Activated CD4-positive, alpha-beta T cell treated with anti-CD3 and anti-CD28 coated beads, Interleukin-2, amount 10 ng/mL, durations not matched to agents 24 days and 14 days (primary cell): ENCODE results near the gene TRIO. TPM values are rescaled to one million over a fixed set of nuclear protein-coding genes. Genes with fewer than 3 reads are reported as not detected.

Experiments
- DNase-seq: peaks from one replicate; pipeline ENCODE4 v3.0.0; 2022
- H3K27ac Mint-ChIP-seq: one replicate; pipeline ENCODE4 v1.8.0; 2022; ENCODE audit warnings: mild to moderate bottlenecking, mixed read lengths
- H3K27me3 Mint-ChIP-seq: one replicate; pipeline ENCODE4 v1.8.0; 2022; ENCODE audit warnings: mixed read lengths
- H3K36me3 Mint-ChIP-seq: one replicate; pipeline ENCODE4 v1.8.0; 2022; ENCODE audit warnings: low read depth, mild to moderate bottlenecking, mixed read lengths
- H3K4me1 Mint-ChIP-seq: one replicate; pipeline ENCODE4 v1.8.0; 2021; ENCODE audit warnings: mixed read lengths
- H3K4me3 Mint-ChIP-seq: one replicate; pipeline ENCODE4 v1.8.0; 2022; ENCODE audit warnings: mild to moderate bottlenecking, moderate library complexity, mixed read lengths
- H3K9me3 Mint-ChIP-seq: one replicate; pipeline ENCODE4 v1.8.0; 2021; ENCODE audit warnings: mixed read lengths
- intact Hi-C: fragments of 100-400 bp; cut with micrococcal nuclease; formaldehyde crosslinking; loops from one replicate; pipeline ENCODE4 v1.15.1; 2023
- total RNA-seq: library from RNA; stranded (reverse); gene quantifications from 2 replicates; pipeline ENCODE4 v1.2.3, GENCODE V29; 2022

Gene TRIO
- total RNA-seq, 1 donor from 2014 or later = 14.0 TPM

DNA sequence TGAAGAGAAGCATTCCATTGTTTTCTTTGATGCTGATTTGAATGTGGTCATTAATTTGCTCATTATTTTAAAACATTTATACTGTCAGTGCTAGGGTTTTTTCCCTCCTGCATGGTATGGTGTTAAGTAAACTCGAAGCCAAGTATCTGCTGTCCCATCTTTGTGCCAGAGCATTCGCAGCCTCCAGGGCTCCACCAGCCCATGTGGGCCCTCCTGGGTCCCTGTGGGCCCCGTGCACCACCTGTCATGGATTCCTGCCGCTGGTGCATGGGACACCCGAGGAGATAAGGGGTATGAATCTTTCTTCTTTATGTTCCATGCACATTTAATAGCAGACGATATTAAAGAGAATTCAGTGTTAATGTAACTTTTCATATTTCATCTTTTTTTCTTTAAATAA lies 95.1 kb downstream of the TRIO start:
- H3K9me3 Mint-ChIP-seq = no peaks in the 10 kb centered on the region
- H3K27me3 Mint-ChIP-seq = peaks cover 11% of the 10 kb centered on the region
- no peaks in the 10 kb centered on the region for H3K4me1 Mint-ChIP-seq
- H3K27ac Mint-ChIP-seq = no peak overlapping the region
- no peaks in the 10 kb centered on the region for H3K36me3 Mint-ChIP-seq
- no peak overlapping the region for H3K4me3 Mint-ChIP-seq
- DNase-seq = no peak
- intact Hi-C loops = no loop called here

- Mint-ChIP-seq H3K27ac (no peak overlapping the region), H3K4me1 (no peaks in the 10 kb centered on the region), H3K36me3 (no peaks in the 10 kb centered on the region), H3K9me3 (no peaks in the 10 kb centered on the region), H3K4me3 (no peak overlapping the region), H3K27me3 (peaks cover 11% of the 10 kb centered on the region)
- intact Hi-C loops = no loop called here
- DNase-seq = no peak
These were observed 96.3 kb downstream of the TRIO start for GRCh38 chr5:14239404-14239803.

DNA sequence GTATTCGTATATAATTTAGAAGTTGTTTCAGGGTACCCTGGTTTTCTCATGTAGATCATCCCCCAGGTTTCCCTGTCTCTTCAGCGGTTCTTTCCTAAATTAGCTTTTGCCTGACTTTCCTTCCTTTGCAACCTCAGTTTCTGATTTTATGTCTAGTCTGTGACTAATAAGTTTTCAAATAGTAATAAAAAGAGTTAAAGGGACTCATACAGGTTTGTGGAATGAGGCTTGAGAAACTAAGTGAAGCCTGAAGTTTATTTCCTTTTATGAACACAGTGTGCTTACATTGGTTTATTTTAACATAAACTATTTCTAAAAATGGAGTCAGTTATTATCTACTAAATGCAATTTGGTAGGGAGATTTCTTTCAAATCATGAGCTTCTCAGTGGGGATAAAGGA lies 96.8 kb downstream of the TRIO start:
- DNase-seq = no peak
- Mint-ChIP-seq H3K4me1 (no peaks in the 10 kb centered on the region), H3K4me3 (no peak overlapping the region), H3K27me3 (peaks cover 12% of the 10 kb centered on the region), H3K9me3 (no peaks in the 10 kb centered on the region), H3K27ac (no peak overlapping the region), H3K36me3 (no peaks in the 10 kb centered on the region)
- intact Hi-C loops = no loop called here

DNA sequence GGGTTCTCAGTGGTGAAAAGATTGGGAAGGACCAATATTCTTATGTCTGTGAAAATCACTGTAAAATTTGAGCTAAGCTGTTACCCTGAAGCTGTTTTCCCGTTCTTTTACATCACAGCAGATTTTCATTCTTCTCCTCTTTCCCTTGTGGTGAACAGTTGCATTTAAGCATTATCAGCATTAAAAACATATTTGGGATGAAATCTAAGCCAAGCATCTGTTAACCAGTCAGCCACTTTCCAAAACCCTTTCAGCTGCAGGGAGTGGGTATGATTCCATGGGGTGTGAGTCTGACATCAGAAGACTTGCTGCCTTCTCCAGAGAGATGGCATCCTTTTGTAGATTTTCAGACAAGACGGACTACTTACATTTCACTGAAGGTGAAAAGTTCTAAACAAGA lies 97.2 kb downstream of the TRIO start:
- intact Hi-C loops = no loop called here
- no peaks in the 10 kb centered on the region for H3K9me3 Mint-ChIP-seq
- peaks cover 11% of the 10 kb centered on the region for H3K27me3 Mint-ChIP-seq
- no peak overlapping the region for H3K4me3 Mint-ChIP-seq
- no peaks in the 10 kb centered on the region for H3K4me1 Mint-ChIP-seq
- H3K36me3 Mint-ChIP-seq = no peaks in the 10 kb centered on the region
- H3K27ac Mint-ChIP-seq = no peak overlapping the region
- no peak for DNase-seq

- Mint-ChIP-seq H3K27me3 (peaks cover 9% of the 10 kb centered on the region), H3K4me3 (no peak overlapping the region), H3K4me1 (no peaks in the 10 kb centered on the region), H3K27ac (no peak overlapping the region), H3K36me3 (no peaks in the 10 kb centered on the region), H3K9me3 (no peaks in the 10 kb centered on the region)
- intact Hi-C loops = no loop called here
- DNase-seq = no peak
These were observed 98.0 kb downstream of the TRIO start for GRCh38 chr5:14241141-14241540.

DNA sequence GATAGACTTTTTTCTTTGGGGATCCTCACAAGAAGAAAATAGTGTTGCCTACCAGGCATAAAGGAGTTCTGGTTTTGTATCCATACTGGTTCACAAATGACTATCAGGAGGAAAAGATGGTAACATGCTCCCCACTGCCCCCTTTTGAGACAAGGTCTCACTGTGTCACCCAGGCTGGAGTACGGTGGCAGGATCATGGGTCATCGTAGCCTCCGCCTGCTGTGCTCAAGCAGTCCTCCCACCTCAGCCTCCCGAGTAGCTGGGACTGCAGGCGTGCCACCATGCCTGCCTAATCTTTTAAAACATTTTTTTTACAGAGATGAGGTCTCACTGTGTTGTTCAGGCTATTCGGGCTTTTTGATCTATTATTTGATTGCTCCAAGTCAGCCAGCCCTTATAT lies 99.3 kb downstream of the TRIO start:
- DNase-seq = no peak
- no peaks in the 10 kb centered on the region for H3K36me3 Mint-ChIP-seq
- H3K4me1 Mint-ChIP-seq = no peaks in the 10 kb centered on the region
- H3K27me3 Mint-ChIP-seq = peaks cover 6% of the 10 kb centered on the region
- no peak overlapping the region for H3K4me3 Mint-ChIP-seq
- no peak overlapping the region for H3K27ac Mint-ChIP-seq
- intact Hi-C loops = no loop called here
- H3K9me3 Mint-ChIP-seq = no peaks in the 10 kb centered on the region

DNA sequence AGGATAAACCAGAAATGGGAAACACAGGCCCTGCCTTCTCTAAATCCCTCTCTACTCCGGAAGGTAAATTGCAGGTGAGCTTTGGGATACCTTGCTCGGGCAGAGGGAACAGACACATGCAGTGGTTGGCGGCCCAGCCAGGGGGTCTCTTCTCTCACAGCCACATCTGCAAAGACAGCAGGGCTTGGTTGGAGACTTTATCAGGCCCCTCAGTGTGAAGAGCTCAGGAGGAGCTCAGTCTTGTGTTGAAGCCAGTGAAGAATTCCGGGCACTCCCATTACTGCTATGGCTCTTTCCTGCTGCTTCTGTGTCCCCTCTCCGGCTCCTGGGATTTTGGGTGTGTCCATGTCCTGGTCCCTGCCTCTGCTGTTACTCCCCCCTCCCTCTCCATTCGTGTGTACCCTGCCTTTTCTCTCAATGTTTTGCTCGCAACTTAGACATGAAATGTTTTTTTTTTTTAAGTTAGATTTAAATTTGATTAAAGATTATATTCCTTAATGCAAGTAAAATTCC lies 99.8 kb downstream of the TRIO start:
- DNase-seq = no peak
- H3K36me3 Mint-ChIP-seq = no peaks in the 10 kb centered on the region
- intact Hi-C loops = no loop called here
- H3K9me3 Mint-ChIP-seq = no peaks in the 10 kb centered on the region
- H3K27me3 Mint-ChIP-seq = peaks cover 7% of the 10 kb centered on the region
- no peak overlapping the region for H3K4me3 Mint-ChIP-seq
- H3K27ac Mint-ChIP-seq = no peak overlapping the region
- no peaks in the 10 kb centered on the region for H3K4me1 Mint-ChIP-seq

DNA sequence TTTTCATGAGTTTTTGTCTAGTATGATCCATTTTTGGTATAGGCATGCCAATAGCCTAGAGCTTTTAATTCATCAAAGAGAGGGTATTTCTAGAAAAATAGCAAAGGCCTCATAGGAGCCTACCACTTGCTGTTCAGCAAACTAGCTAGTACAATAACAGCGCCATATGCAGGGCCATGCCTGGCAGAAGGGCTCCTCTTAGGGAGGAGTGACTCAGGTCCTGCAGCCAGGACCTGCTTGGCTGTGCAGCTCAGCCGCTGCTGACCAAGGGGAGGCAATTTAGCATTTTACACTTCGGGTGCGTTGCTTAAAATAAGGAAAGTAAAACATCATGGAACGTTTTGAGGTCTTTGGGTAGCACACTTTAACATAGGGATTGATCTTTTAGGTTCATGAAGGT lies 100.6 kb downstream of the TRIO start:
- no peak overlapping the region for H3K27ac Mint-ChIP-seq
- intact Hi-C loops = no loop called here
- no peak for DNase-seq
- no peaks in the 10 kb centered on the region for H3K4me1 Mint-ChIP-seq
- H3K9me3 Mint-ChIP-seq = no peaks in the 10 kb centered on the region
- peaks cover 7% of the 10 kb centered on the region for H3K27me3 Mint-ChIP-seq
- no peak overlapping the region for H3K4me3 Mint-ChIP-seq
- no peaks in the 10 kb centered on the region for H3K36me3 Mint-ChIP-seq

DNA sequence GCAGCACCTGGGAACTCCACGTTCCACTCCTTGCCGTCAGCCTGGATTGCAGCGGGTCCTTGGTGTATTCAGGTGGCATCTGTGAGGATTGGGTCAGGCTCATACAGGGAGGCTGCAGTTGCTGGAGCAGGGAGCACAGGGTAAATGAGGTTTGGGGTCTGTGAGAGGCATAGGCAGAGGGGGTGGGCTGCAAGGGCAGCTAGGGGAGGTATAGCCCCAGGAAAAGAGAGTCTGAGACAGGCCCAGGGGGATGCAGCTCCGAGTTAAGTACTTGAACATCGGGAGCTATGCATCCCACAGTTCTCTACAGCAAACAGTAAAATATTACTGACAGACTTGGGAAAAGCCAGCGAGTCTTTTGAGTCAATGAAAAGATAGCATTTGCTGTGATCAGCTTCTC lies 101.6 kb downstream of the TRIO start:
- no peaks in the 10 kb centered on the region for H3K36me3 Mint-ChIP-seq
- no peak overlapping the region for H3K27ac Mint-ChIP-seq
- DNase-seq = no peak
- H3K9me3 Mint-ChIP-seq = no peaks in the 10 kb centered on the region
- intact Hi-C loops = no loop called here
- H3K27me3 Mint-ChIP-seq = peaks cover 5% of the 10 kb centered on the region
- no peak overlapping the region for H3K4me3 Mint-ChIP-seq
- H3K4me1 Mint-ChIP-seq = no peaks in the 10 kb centered on the region

GRCh38 chr5:14245132-14245925 lies 102.2 kb downstream of the TRIO start:
- DNase-seq = no peak

GRCh38 chr5:14246350-14247053 lies 103.4 kb downstream of the TRIO start:
- no peak overlapping the region for H3K4me3 Mint-ChIP-seq
- intact Hi-C loops = no loop called here
- no peak overlapping the region for H3K27ac Mint-ChIP-seq

More at GRCh38 chr5:14245132-14245925, 102.2 kb downstream of the TRIO start:
- no peaks in the 10 kb centered on the region for H3K4me1 Mint-ChIP-seq
- H3K27me3 Mint-ChIP-seq = peaks cover 5% of the 10 kb centered on the region
- H3K27ac Mint-ChIP-seq = no peak overlapping the region
- intact Hi-C loops = no loop called here
- no peaks in the 10 kb centered on the region for H3K36me3 Mint-ChIP-seq
- no peak overlapping the region for H3K4me3 Mint-ChIP-seq
- no peaks in the 10 kb centered on the region for H3K9me3 Mint-ChIP-seq

DNA sequence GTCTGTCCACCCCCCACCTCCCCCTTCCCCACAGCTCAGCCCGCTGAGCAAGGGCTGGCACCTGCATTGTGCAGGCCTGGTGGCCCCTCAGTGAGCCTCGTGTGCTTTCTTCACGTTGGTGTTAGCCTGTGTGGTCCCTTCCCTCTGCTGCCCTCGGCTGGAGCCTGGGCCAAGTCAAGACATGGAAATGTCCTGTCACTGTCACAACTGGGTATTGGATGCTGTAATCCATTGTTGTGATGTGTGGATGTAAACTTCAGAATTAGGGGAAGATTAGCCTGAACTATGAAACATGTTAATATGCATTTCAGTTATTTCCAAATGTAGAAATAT lies 103.9 kb downstream of the TRIO start:
- Mint-ChIP-seq H3K27ac (no peak overlapping the region), H3K4me3 (no peak overlapping the region), H3K4me1 (no peaks in the 10 kb centered on the region), H3K36me3 (no peaks in the 10 kb centered on the region), H3K27me3 (peaks cover 3% of the 10 kb centered on the region), H3K9me3 (no peaks in the 10 kb centered on the region)
- intact Hi-C loops = no loop called here
- DNase-seq = no peak

More at GRCh38 chr5:14246350-14247053, 103.4 kb downstream of the TRIO start:
- Mint-ChIP-seq H3K27me3 (peaks cover 3% of the 10 kb centered on the region), H3K36me3 (no peaks in the 10 kb centered on the region), H3K4me1 (no peaks in the 10 kb centered on the region), H3K9me3 (no peaks in the 10 kb centered on the region)
- DNase-seq = no peak

- DNase-seq = no peak
- intact Hi-C loops = no loop called here
- Mint-ChIP-seq H3K4me3 (no peak overlapping the region), H3K36me3 (no peaks in the 10 kb centered on the region), H3K27me3 (peaks cover 3% of the 10 kb centered on the region), H3K4me1 (no peaks in the 10 kb centered on the region), H3K9me3 (no peaks in the 10 kb centered on the region), H3K27ac (no peak overlapping the region)
These were observed 106.3 kb downstream of the TRIO start for GRCh38 chr5:14249258-14250082.
